Measurements from ENCODE around the gene CFAP97D1. TPM values are rescaled to one million over a fixed set of nuclear protein-coding genes. Genes with fewer than 3 reads are reported as not detected.

Gene CFAP97D1
- total RNA-seq, 3 donors from 2014 or later (not counting 1 experiment from before 2014, with no cell fraction given) = not detected

DNA sequence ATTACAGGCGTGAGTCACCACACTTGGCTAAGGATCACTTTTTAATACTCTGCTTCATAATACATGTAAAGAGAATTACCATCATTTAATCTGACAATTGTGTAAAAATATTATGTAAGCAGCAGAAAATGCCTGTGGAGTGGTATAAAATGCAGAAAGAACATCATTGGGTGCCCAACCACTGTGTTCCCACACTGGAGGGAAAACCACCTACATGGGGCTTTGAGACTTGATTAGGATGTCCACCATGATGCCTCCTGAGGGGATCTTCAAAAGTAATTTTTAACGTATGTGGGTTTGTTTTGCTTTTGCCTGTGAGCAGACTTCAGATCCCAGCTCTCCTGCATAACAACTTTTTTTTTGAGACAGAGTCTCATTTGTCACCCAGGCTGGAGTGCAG is 18.8 kb downstream of the CFAP97D1 start:
- Mint-ChIP-seq H3K4me3 (no peak overlapping the region), H3K9me3 (no peaks in the 10 kb centered on the region), H3K27ac (no peak overlapping the region), H3K27me3 (ENCODE audit: low read depth in 2 of 2) (peaks cover 24 to 55% of the 10 kb centered on the region in 2 donors), H3K36me3 (no peaks in the 10 kb centered on the region), H3K4me1 (no peaks in the 10 kb centered on the region)
- H3K27ac ChIP-seq (ENCODE audit: low read length) = no peak overlapping the region
- TF ChIP-seq, protein P1, sequence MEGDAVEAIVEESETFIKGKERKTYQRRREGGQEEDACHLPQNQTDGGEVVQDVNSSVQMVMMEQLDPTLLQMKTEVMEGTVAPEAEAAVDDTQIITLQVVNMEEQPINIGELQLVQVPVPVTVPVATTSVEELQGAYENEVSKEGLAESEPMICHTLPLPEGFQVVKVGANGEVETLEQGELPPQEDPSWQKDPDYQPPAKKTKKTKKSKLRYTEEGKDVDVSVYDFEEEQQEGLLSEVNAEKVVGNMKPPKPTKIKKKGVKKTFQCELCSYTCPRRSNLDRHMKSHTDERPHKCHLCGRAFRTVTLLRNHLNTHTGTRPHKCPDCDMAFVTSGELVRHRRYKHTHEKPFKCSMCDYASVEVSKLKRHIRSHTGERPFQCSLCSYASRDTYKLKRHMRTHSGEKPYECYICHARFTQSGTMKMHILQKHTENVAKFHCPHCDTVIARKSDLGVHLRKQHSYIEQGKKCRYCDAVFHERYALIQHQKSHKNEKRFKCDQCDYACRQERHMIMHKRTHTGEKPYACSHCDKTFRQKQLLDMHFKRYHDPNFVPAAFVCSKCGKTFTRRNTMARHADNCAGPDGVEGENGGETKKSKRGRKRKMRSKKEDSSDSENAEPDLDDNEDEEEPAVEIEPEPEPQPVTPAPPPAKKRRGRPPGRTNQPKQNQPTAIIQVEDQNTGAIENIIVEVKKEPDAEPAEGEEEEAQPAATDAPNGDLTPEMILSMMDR (IDR thresholded peaks at IDR 0.05) = no peak
- H3K4me1 ChIP-seq (ENCODE audit: control insufficient read depth, insufficient read depth, low read length) = no peaks in the 10 kb centered on the region
- H3K4me3 ChIP-seq (ENCODE audit: low read length) = no peak overlapping the region
- WGBS (ENCODE audit: insufficient coverage) = 88% methylated on average over 2 of the region's 2 CpGs
- ATAC-seq (no peak), DNase-seq (no peak)
- H3K27me3 ChIP-seq (ENCODE audit: control insufficient read depth, insufficient read depth, low read length) = peaks cover 4% of the 10 kb centered on the region
- no peaks in the 10 kb centered on the region for H3K9me3 ChIP-seq (ENCODE audit: control insufficient read depth, insufficient read depth, low read length)
- intact Hi-C loops (cut with micrococcal nuclease) = no loop called here
- no peaks in the 10 kb centered on the region for H3K36me3 ChIP-seq (ENCODE audit: control insufficient read depth, insufficient read depth, low read length)

DNA sequence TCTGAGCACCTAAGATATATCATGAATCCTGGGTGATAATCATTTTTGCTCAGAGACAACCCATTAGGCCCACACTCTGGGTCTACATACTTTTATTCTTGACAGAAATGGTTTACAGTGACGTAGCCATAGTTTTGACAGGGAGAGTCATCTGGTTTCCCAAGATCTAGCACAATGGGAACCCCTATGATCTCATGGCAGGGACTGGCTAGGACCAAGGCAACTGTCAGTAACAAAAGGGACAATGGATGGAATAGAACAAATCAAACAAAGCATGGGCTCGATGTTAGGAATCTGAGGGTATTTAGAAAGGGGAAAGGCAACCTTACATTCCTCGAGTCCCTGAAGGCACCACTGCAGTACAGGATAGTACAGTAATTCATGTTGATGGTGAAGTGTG is 20.5 kb downstream of the CFAP97D1 start:
- H3K27ac Mint-ChIP-seq = no peak overlapping the region
- H3K4me1 ChIP-seq (ENCODE audit: control insufficient read depth, insufficient read depth, low read length) = no peaks in the 10 kb centered on the region
- H3K4me1 Mint-ChIP-seq = no peaks in the 10 kb centered on the region
- H3K27me3 ChIP-seq (ENCODE audit: control insufficient read depth, insufficient read depth, low read length) = peaks cover 4% of the 10 kb centered on the region
- no peaks in the 10 kb centered on the region for H3K9me3 Mint-ChIP-seq
- no peak overlapping the region for H3K4me3 Mint-ChIP-seq
- DNase-seq (no peak), ATAC-seq (no peak)
- H3K27ac ChIP-seq (ENCODE audit: low read length) = no peak overlapping the region
- H3K9me3 ChIP-seq (ENCODE audit: control insufficient read depth, insufficient read depth, low read length) = no peaks in the 10 kb centered on the region
- TF ChIP-seq, protein P1 (IDR thresholded peaks at IDR 0.05) = no peak
- H3K36me3 Mint-ChIP-seq = no peaks in the 10 kb centered on the region
- no peak overlapping the region for H3K4me3 ChIP-seq (ENCODE audit: low read length)
- WGBS (ENCODE audit: insufficient coverage) = 94% methylated on average over 3 of the region's 3 CpGs
- H3K27me3 Mint-ChIP-seq (ENCODE audit: low read depth in 2 of 2) = peaks cover 24 to 53% of the 10 kb centered on the region in 2 donors
- no peaks in the 10 kb centered on the region for H3K36me3 ChIP-seq (ENCODE audit: control insufficient read depth, insufficient read depth, low read length)
- intact Hi-C loops (cut with micrococcal nuclease) = no loop called here

DNA sequence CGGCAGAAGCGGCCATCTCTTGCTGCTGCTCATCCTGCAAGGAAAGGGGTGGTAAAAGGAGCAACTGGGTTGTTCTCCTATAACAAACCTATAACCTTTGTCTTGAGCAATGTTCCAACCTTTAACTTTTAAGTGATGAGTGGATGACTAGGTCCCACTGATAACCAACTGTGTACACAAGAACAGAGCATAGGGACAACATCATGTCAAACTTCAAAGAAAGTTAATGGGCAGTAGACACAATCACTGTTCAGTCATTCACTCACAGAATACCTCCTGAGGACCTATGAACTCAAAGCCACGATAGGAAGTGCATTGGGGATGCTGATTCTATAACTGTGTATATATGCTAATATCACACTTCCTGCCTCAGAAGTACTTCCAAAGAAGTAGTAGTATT is 21.6 kb downstream of the CFAP97D1 start:
- TF ChIP-seq, protein P1 (IDR thresholded peaks at IDR 0.05) = no peak
- ATAC-seq = no peak
- Histone ChIP-seq H3K27me3 (ENCODE audit: control insufficient read depth, insufficient read depth, low read length) (peaks cover 4% of the 10 kb centered on the region), H3K9me3 (ENCODE audit: control insufficient read depth, insufficient read depth, low read length) (no peaks in the 10 kb centered on the region), H3K4me1 (ENCODE audit: control insufficient read depth, insufficient read depth, low read length) (no peaks in the 10 kb centered on the region), H3K4me3 (ENCODE audit: low read length) (no peak overlapping the region), H3K27ac (ENCODE audit: low read length) (no peak overlapping the region), H3K36me3 (ENCODE audit: control insufficient read depth, insufficient read depth, low read length) (no peaks in the 10 kb centered on the region)
- Mint-ChIP-seq H3K4me3 (no peak overlapping the region), H3K27me3 (ENCODE audit: low read depth in 2 of 2) (peaks cover 22 to 42% of the 10 kb centered on the region in 2 donors), H3K9me3 (no peaks in the 10 kb centered on the region), H3K27ac (no peak overlapping the region), H3K36me3 (no peaks in the 10 kb centered on the region), H3K4me1 (no peaks in the 10 kb centered on the region)
- 100% methylated on average over 2 of the region's 3 CpGs for WGBS (ENCODE audit: insufficient coverage)
- intact Hi-C loops (cut with micrococcal nuclease) = no loop called here
- no peak for DNase-seq

DNA sequence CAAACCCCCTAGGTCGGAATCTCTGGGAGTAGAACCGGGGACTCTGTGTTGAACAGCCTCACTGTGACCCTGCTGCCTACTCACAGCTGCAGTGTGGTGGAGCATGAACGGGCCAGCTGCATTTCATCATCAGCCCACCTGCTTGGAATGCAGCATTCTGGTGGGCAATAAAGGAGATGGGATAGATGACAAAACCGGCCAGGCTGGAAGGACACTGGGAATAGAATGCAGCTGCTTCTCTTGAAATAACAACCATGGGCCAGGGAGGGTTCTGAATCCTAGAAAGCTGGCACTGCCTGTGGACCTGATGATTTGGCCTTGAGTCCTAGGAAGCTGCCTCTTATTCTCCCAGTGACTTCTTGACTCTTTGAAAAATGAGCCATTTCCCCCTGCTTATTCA is 23.5 kb downstream of the CFAP97D1 start:
- Mint-ChIP-seq H3K27ac (no peak overlapping the region), H3K4me1 (no peaks in the 10 kb centered on the region), H3K4me3 (no peak overlapping the region), H3K27me3 (ENCODE audit: low read depth in 2 of 2) (peaks cover 16 to 36% of the 10 kb centered on the region in 2 donors), H3K36me3 (no peaks in the 10 kb centered on the region), H3K9me3 (no peaks in the 10 kb centered on the region)
- no peaks in the 10 kb centered on the region for H3K9me3 ChIP-seq (ENCODE audit: control insufficient read depth, insufficient read depth, low read length)
- no peaks in the 10 kb centered on the region for H3K36me3 ChIP-seq (ENCODE audit: control insufficient read depth, insufficient read depth, low read length)
- no peak overlapping the region for H3K4me3 ChIP-seq (ENCODE audit: low read length)
- no peak for ATAC-seq
- DNase-seq = no peak
- intact Hi-C loops (cut with micrococcal nuclease) = no loop called here
- H3K27ac ChIP-seq (ENCODE audit: low read length) = no peak overlapping the region
- no peaks in the 10 kb centered on the region for H3K4me1 ChIP-seq (ENCODE audit: control insufficient read depth, insufficient read depth, low read length)
- TF ChIP-seq, protein P1 (IDR thresholded peaks at IDR 0.05) = no peak
- WGBS (ENCODE audit: insufficient coverage) = 78% methylated on average over 4 of the region's 4 CpGs
- H3K27me3 ChIP-seq (ENCODE audit: control insufficient read depth, insufficient read depth, low read length) = peaks cover 4% of the 10 kb centered on the region
